HG03066 (cell line): ENCODE results near the gene CACNA1G.

Experiments
- ATAC-seq: cut with Tn5 transposase; IDR thresholded peaks from one replicate; pipeline ENCODE4 v1.9.1; 2021; ENCODE audit warnings: low read depth; ENCODE audit not compliant: unreplicated experiment

The CACNA1G gene

DNA sequence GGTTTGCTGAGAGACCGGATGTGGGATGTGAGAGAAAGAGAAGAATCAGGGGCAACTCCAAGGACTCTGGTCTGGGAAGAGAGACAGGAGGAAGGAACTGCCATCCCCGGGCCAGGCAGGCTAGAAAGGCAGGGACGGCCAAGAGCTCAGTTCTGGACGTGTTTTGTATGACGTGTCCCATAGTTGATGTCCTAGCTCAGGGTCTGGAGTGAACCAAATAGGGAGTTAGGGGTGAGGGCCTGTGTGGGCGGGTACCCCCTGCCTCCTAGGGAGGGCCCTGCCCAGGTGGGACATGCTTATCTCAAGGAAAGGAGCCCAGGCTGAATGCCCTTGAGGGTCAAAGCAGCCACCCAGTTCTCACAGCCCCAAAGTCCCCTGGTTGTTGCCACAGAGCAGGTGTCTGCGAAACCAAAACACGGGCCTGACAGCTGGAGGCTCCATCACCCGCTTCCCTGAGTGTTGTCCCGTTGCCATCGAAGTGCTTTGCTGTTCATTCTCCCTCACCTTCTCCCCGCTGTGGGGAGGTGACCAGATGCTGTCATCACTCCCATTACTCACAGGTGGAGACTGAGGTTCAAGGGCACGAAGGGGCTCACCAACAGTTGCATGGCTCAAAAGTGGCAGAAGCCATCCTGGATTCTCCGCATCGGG is 81.7 kb downstream of the CACNA1G start:
- ATAC-seq, result no peak

DNA sequence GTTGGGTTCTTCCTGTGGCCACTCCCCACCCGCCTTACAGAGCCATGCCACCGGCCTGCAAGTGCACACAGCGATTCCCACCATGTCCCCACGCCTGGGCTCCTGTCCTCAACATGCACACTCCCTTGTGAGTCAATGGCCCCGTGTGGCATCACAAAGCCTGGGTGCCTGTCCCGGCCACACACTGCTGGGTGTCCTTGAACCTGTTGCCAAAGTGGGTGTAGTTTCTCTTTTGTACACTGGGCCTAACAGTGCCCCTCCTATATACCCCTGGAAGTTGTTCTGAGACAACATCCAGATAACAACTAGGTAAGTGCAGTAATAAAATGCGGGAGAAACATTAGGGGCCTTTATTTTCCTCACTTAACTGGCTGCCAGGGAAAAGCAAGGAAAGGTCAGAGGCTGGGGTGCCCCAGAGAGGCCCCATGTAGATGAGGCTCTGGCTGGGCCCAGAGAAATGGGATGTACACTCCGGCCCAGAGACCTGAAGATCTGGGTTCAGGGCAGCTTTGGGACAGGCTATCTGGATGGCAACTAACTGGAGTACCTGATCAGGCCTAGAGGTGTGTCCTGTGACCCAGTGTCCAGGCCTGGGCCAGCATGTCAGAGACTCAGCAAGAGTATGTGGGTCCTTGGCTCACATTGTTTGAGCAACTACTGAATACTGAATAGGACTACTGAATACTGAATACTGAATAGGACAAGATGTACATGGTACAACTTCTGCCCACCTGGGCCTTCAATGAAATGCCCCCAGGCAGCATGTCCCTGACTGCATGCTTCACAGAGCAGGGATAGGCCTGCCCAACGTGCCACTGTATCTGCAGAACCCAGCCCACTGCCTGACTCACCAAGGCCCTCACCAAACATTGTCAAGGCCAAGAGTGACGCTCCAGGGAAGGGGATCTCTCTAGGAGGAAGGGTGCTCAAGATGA is 82.5 kb downstream of the CACNA1G start:
- no peak for ATAC-seq

DNA sequence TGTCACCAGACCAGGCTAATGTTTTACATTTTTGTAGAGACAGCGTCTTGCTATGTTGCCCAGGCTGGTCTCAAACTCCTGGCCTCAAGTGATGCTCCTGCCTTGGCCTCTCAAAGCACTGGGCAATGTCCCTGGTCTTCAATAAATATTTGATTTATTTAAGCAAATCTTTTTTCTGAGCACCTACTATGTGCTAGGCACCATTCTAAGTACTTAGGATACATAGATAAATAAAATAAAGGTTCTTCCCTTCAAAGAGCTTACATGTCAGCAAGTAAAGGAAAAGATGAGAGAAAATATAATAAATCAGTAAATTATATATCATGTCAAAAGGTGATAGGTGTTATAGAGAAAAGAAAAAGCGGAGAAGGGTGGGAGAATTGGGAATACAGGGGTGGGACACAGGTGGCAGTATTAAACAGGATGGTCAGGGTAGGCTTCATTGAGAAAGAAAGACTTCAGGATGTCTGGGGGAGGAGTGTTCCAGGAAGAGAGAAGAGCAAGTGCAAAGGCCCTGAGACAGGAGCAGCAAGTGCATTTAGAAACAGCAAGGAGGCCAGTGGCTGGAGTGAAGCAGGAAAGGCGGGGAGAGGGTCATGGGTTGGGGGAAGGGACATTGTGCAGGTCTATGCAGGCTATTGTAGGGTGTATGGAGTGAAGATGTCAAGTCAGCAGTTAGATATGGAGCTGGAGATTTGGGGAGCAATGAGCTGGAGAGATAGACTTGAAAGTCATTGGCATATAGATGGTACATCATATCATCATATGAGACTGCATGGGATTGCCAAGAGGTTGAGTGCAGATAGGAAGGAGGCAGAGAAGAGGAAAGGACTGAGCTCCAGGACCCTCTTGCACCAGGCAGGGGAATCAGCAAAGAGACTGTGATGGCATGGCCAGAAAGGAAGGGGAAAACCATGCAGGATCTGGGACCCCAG is 85.5 kb downstream of the CACNA1G start:
- ATAC-seq, result no peak

DNA sequence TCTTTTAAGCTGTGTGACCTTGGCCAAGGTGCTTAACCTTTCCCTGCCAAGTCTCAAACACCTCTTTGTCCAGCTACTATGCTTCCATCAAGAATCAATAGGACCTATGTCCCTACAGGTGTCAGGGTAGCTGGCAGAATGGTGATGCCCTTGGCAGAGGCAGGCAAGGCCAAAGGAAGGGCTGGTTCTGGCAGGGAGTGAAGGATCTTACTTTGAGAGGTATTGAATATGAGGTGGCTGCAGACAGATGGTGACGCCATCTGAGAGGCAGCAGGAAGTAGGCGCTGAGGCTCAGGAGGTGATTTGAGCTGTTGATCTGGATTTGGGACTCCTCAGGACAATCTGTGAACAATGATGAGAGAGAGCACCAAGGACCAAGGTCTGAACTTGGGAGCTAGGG is 86.7 kb downstream of the CACNA1G start:
- no peak for ATAC-seq

DNA sequence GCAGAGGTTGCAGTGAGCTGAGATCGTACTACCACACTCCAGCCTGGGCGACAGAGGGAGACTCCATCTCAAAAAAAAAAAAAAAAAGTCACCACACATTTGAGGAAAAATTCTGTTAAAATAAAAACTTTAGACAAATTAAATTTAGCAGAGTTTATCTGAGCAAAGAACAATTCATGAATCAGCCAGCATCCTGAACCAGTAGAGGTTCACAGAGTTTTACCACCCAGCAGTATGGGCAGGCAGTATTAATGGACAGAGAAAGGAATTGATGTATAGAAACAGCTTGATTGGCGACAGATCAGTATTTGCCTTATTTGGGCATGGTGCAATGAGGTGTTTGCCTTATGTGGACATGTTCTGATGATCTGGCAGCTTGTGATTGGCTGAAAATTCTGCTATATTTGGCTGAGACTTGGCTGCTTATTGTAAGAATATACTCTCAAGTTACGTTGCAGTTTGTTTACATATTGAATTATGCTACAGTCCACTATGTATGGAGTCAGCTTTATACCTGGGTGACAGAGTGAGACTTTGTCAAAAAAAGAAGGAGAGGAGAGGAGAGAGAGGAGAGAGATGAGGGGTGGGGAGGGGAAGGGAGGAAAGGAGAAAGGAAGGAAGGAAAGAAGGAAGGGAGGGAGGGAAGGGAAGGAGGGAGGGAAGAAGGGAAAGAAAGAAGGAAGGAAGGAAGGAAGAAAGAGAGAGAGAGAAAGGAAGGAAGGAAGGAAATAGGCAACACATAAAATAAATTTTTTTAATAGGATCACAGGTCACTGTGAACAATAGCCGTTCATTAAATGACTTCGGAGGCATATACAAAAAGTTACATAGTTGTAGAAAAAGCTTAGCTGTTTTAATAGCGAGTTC is 88.8 kb downstream of the CACNA1G start:
- ATAC-seq, result no peak

DNA sequence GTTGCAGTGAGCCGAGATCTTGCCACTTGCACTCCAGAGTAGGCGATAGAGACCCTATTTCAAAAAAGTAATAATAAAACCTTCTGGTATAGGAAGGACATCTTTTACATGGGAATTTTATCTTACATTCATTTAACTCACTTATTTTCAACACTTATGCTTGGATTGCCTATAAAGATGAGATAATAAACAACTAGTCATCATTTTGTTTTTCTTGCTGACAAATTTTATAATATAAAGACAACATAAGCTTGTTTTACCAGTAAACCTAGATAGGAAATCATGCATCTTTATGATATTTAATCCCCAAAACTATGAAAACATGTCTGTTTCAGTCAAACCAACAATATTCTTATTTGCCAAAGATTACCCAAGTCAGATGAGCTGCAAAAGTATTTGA is 91.1 kb downstream of the CACNA1G start:
- no peak for ATAC-seq

DNA sequence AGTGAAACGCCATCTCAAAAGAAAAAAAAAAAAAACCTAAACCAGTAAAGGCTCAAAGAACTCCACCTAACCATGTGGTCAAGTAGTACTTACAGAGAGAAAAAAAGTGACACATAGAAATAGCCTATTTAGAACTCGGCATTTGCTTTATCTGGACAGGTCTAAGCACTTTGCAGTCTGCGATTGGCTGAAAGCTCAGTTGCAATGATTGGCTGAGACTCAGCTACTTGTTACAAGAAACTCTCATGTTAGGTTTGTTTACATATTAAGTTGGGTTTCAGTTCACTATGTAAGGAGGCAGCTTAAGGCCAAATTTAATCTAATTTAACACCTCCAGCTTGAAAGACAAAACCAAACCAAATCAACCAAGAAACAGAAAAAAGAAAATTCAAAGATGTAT is 93.2 kb downstream of the CACNA1G start:
- no peak for ATAC-seq

DNA sequence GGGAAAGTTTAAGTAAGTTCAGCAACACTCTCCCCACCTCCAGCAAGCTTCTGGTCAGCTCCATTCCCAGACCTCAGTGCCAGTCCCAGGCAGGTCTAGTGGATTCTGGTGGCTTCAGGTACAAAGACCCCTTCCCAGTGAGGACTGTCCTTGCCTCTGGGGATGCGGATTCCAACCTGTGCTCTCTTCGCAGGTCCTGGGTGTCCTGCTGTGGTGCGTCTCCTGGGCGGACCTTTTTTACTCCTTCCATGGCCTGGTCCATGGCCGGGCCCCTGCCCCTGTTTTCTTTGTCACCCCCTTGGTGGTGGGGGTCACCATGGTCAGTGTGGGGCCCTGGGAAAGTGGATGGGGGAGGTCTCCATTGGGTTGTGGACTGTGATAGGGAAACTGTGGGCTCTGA is 96.0 kb downstream of the CACNA1G start:
- no peak for ATAC-seq

DNA sequence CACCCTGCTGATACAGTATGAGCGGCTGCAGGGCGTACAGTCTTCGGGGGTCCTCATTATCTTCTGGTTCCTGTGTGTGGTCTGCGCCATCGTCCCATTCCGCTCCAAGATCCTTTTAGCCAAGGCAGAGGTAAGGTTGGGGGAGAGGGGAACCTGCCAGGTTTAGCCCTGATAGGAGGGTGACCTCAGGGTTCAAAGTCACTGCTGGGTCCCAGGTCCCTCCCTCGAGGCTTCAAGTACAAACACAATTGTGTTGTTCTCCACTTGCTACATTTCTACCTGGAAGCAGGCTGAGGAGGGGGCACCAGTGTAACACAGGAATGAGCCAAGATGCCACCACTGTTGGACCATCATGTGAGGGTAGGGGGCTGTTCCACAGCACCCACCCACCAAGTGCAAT is 96.5 kb downstream of the CACNA1G start:
- no peak for ATAC-seq

DNA sequence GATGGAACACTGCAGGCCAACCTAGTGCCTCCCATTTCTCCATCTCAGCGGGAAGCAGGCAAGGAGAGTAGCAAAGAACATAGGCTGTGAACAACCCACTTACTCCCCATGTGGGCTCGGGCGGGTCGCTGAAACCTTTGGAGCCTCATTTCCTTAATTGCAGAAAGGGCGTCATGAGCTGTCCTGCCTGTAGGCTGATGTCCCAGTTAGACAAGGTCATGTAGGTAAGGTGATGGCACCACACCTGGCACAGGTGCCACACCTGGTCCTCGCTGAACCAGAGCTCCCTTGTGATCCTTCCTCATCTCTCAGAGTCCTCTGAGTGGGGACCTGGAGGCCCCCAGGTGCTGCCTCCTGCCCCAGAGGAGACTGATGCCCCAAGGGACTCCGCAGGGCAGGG is 97.1 kb downstream of the CACNA1G start:
- no peak for ATAC-seq

DNA sequence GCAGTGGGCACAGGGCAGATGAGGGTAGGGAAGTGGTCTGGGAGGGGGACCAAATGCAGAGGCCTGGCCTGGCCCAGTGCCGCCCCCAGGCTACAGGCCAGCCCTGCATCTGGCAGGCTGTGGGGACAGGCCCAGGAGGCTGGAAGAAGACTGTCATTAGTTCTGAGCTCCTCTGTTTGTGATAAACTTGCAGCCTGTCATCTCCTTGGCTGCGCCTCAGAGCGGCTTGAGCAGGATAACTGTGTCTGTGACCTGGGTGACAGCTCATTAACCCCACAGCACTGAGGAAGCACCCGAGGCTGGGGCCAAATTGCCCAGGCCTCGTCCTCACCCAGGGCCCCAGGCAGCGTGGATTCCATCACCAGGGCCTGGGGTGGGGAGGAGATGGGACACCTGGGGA is 98.1 kb downstream of the CACNA1G start:
- no peak for ATAC-seq

DNA sequence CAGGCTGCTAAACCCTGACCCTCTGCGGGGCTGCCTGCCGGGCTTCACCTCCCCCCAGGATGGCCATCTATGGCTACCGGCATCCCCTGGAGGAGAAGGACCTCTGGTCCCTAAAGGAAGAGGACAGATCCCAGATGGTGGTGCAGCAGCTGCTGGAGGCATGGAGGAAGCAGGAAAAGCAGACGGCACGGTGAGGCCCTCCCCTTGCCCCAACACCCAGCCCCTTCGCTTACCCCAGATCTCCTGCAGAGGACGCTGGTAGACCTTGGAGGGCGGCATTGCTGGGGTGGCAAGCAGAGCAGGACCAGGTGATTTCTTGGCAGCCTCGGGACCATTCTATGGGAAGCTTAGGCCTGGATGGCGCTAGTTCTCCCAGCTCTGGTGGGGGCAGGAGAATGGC is 98.7 kb downstream of the CACNA1G start:
- no peak for ATAC-seq

DNA sequence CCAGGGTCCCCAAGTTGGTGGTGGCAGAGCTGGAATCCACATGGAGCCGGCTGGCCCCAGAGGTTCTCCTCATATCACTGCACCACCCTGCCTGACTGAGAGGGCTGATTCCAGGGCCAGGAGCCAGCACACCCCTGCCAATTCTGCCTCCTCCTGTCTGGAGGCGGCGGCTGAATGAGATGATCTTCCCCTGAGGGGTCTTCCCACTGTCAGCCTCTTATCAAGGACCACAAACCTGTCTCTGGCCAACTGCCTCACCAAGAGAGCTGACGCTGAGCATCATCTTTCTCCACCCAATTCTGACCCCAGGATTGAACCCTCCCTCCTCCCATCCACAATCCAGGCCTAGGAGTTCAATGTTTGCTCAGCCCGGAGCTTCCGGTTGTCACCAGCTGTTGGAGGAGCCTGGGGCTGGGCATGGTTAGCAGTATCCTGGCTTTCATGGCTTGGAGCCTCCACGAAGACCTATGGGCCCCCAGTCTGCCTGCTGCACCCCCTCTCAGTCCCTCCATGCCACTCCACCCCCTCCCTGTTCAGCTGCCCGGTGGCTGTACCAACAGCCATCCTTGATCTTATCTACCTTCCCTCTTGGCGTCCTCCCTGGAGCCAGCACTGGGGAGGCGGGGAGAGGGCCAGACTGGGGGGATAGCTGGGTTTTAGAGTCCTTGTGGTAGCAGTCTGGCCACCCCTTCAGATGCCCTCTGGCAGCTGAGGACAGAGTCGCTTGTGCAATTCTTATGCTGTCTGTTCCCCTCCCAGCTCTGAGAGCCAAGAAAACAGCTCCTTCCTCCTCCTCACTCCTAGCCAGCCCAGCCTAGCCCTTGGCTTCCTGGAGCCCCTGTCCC is 99.7 kb downstream of the CACNA1G start:
- no peak for ATAC-seq

DNA sequence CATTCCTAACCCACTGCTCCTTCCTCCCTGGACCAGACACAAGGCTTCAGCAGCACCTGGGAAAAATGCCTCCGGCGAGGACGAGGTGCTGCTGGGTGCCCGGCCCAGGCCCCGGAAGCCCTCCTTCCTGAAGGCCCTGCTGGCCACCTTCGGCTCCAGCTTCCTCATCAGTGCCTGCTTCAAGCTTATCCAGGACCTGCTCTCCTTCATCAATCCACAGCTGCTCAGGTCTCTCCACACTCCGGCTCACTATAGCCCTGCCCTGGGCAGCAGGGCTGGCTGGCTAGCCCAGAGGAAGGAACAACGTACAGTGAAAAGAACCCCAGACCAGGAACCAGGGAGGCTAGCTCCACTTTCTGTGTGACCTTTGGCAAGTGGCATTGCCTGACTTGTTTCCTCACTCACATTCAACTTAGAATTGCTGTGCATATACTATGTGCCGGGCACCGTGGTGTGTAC is 100.4 kb downstream of the CACNA1G start:
- ATAC-seq, result no peak

DNA sequence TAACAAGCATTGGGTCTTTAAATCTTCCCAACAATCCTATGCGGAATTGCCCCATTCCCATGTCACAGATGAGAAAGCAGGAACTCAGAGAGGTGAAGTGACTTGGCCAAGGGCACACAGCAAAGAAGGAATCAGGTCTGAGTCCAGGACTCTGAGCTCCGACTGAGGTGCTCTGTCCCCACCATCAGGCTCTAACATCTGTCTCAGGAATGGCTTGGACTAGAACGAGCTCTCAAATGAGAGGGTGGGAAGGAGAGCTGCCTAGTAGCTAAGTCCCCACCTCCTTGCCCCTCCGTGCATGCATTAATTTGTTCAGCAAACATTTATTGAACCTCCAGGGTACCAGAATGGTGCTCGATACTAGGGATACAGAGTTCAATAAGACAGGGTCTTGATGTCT is 100.8 kb downstream of the CACNA1G start:
- no peak for ATAC-seq

DNA sequence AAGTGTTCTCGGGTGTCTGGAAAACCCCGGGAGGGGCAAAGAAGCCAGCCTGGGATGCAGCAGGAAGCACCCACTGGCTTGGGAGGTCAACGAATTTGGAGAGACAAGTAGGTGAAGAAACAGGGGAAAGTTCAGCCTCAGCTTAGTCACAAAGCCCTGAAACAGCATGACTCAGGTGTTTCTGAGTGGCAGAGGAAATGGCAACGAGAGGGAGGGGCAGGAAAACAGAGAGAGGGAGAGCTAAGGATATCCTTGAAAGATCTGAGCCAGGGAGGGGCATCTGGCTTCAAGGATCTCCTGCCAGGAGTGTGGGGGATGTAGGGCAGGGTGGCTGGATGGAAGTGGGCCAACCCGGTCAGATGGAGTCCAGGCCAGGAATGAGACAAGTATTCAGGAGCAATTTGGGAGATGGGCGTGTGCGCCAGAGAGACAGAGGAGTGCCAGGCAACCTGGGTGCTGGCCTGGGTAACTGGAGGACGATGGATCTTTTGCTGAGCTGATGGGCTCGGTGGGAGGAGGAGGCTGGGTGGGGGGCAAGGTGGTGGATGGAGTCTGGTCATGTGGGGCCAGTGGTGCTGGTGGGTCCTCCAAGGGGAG is 101.4 kb downstream of the CACNA1G start:
- ATAC-seq, result no peak

DNA sequence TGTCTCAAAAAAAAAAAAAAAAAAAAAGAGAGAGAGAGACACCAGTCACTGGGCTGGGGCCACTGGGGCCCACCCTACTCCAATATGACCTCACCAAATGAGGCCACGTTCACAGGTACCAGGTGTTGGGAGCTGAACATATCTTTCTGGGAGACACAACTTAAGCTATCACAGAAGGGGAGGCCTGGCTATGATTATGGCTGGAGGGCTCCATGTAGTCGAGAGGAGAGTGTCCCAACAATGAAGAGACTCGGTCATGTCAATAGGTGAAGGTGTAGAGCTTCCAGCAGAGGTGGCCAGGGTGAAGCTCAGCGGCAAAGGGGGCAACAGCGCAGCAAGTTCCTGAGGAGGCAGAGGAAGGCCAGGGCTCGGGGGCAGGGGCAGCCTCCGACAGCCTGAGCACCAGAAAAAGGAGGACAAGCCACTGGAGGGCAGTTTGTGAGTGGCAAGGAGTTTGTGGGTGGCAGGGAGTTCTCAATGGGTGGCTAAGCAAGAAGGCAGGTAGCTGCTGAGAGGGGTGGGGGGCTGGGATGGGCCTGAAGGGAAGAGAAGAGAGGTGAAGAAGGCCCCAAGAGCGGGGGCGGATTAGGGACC is 102.2 kb downstream of the CACNA1G start:
- ATAC-seq, result no peak

DNA sequence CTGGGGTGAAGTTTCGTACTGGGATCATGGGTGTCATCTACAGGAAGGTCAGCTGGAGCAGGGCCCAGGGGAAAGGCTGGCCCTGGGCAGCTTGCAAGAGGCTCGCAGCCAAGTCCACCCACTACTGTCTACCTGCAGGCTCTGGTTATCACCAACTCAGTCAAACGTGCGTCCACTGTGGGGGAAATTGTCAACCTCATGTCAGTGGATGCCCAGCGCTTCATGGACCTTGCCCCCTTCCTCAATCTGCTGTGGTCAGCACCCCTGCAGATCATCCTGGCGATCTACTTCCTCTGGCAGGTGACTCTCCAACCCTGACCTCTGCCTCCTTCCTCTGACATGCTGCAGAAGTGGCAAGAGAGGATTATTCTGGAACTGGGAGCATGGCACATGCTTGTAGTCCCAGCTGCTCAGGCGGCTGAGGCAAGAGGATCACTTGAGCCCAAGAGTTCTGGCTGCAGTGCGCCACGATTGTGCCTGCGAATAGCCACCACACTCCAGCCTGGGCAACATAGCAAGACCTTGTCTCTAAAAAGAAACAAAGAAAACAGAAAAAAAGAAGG is 103.4 kb downstream of the CACNA1G start:
- ATAC-seq, result no peak
